HTR-8/SVneo (cell line): Measurements from ENCODE around the gene GABRB3.

Source experiments
- DNase-seq: peaks from one replicate; pipeline ENCODE4 v3.0.0; 2011; ENCODE audit warnings: low spot score, mixed read lengths; ENCODE audit not compliant: insufficient read length
- FAIRE-seq: peaks from 2 replicates; lab custom pipeline; 2011; peaks lifted over from hg19 to GRCh38; lab: Jason Lieb, UNC

Gene GABRB3

DNA sequence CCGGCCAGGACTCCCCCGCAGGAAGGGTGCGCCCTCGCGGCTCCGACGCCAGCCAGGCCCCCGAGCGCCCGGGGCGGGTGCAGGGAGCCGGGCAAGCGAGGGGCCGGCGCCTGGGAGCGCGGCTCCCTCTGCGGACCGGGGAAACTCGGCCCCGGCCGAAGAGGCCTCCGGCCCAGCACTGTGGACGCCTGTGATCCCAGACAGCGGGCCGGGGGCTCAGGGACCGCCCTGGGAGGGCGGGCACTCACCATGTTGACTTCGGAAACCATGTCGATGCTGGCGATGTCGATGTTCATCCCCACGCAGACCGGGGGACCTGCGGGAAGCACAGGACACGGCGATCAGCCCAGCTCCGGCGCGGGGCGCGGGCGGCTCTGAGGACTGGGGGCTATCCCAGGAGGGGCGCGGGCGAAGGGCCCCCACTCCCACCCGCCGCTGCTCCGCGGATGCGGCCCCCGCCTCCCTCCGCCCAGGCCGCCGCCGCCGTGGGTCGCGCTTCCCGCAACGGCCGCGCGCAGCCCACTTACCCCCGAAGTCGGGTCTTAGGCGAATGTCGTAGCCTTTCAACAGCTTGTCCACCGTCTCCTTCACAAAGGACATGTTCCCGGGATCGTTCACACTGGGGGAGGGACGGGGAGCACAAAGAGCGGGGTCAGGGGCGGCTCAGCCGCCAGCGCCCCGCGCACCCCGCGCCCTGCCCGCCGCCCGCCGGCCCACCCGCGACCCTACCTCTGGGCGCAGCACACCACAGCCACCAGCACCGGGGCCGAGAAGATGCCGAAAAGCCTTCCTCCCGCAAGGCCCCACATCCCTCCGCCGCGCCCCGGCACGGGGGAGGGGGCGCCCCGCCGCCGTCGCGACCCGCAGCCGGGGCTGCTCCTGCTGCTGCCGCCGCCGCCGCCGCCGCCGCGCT is at the start of gene GABRB3:
Gene GABRB3 (minus strand): TSS at position 913 of the 913 bp plus-strand sequence.
- FAIRE-seq (no peak), DNase-seq (no peak)

DNA sequence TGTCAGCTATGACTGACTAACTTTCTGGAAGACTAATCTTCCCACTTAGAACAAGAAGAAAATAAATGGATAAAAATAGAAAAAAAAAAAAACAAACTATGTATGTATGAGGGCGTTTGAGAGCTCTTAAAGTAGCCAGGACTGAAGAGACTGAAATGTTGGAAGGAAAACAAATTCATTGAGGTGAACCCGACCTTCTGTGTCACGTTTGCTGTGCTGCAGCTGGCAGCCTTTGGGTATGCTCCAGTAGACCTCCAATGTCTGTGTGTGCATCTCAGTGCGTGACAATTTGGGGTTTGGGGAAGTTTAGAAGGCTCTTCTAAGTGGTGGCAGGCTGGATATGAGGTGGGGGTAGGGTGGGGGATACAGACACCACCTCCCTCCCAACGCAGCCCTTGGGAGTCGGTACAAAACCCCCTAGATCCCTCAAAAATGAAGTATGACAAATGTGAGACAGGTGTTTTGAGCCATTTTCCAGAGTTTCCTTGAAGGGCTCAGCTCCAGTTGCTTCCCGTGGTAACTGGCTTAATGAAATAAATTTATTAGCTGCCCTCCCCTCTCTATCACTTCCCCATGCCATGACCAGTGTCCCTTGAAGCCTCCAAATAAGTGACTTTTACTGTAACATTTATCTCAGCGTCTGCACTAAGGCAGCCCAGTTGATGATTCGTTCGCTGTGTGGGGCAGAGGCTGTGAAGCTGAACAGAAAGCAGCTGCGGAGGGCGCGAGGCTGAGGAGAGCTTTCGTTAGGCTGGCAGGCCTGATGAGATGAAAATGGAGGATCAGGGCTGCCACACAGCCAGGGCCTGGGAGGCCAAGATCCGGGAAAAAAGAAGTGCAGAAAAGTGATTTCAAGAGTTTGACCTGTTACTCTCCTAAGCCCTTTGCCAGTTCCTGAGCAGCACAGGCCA is 34.9 kb upstream of the GABRB3 start:
- FAIRE-seq (no peak), DNase-seq (no peak)

DNA sequence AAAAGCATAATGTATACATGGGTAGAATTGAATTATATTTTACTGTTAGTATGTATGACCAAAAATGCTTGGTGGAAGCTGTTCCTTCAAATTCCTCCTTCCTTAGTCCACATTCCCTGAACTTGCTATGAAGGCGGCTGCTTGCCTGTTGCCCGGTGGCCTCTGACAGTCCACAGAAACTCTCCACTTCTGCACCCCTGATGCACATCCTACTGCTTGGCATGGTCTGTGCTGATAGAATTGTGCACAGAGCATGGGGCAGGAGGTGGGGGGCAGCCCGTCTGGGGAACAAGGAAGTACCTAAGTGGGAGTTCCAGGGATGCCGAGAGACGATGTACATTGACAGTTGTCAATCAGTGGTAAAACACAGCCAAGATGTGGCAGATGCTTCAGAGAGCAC is 33.7 kb upstream of the GABRB3 start:
- no peak for FAIRE-seq
- no peak for DNase-seq

DNA sequence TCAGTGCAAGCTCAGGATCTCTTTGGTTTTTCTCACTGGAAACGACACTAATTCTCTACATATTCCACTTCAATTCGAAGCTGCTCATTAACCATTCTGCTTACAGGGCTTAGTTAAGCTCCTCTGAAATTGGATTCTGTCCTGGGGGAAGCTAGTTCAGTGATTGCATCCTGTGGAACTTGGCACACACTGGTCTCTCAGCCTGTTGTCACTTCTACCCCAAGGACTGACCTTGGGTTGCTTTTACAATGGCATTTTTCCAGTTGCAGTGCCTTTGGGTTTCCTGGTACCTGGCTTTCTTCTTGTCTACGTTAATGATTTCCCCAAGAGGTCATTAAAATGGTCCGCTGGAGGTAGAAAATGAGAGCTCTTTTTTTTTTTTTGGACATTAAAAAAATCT is 33.3 kb upstream of the GABRB3 start:
- no peak for DNase-seq
- FAIRE-seq: no peak

DNA sequence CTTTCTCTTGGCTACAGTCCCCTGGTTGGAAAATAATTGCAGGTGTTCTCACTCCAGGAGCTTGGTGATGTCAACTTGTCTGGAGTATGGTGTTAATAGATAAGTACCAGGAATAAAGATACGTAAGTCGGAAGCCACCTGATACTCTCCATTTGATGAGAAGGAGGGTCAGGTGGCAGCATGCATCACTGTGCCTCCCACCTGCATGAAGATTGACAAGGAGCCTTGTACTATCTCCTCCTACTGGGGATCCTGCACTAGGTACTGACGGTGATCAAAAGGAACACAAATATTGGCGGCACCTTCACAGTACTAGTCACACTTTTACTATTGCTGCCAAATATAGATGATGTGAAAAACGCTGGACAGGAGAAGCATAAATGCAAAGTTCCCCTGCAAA is 32.6 kb upstream of the GABRB3 start:
- no peak for FAIRE-seq

DNA sequence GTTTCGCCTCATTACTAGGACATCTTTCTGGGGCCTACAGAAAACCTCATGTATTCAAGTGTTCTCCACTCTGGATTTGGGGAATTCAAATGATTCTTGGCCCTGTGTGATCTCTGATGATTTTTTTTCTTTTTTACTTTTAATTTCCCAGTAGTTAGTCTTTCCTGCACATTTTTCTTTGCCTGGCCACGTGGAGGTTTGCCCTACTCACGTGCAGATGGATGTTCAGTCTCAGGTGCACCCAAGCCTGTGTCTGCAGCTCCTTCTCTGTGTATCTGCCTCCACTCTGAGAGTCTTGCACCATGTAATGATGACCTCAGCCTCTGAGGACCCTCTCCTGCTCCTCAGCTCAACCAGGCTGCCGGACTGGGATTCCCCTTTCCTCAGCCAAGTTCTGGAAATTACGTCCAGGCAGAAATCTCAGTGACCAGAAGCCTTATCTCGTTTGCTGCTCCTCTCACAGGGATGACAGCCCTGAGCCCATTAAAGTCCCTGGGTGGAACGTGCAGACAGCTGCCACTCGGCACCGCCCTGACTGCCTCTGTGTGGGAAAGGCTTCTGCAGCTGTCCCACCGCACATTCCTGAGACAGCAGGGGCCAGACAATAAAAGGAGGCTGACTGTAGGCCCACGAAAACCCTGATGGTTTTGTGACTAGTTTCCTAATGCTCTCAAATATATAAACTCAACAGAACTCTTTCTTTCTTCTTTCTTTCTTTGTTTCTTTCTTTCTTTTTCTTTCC is 31.4 kb upstream of the GABRB3 start:
- FAIRE-seq (no peak), DNase-seq (no peak)

More for the DNA sequence above, 32.6 kb upstream of the GABRB3 start:
- DNase-seq: no peak

DNA sequence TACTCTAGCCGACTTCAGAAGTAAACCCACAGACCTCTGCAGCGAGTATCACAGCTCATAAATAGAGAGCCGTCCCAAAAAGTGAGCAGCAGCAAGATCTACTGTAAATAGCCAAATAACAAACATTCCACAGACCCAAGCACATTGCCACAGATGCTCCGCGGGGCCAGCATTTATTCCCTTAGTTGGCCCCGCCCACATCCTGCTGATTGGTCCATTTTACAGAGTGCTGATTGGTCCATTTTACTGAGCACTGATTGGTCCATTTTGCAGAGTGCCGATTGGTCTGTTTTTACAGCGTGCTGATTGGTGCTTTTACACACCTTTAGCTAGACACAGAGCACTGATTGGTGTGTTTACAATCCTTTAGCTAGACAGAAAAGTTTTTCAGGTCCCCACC is 17.3 kb upstream of the GABRB3 start:
- no peak for FAIRE-seq
- DNase-seq: no peak

DNA sequence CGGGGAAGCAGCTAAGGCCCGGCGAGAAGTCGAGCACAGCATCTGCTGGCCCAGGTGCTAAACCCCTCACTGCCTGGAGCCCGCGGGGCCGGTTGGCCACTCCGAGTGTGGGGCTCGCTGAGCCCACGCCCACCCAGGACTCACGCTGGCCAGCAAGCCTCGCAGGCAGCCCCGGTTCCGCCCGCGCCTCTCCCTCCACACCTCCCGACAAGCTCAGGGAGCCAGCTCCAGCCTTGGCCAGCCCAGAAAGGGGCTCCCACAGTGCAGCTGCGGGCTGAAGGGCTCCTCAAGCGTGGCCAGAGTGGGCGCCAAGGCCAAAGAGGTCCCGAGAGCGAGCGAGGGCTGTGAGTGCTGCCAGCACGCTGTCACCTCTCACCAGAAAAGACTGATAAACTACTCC is 8.9 kb upstream of the GABRB3 start:
- FAIRE-seq (no peak), DNase-seq (no peak)

DNA sequence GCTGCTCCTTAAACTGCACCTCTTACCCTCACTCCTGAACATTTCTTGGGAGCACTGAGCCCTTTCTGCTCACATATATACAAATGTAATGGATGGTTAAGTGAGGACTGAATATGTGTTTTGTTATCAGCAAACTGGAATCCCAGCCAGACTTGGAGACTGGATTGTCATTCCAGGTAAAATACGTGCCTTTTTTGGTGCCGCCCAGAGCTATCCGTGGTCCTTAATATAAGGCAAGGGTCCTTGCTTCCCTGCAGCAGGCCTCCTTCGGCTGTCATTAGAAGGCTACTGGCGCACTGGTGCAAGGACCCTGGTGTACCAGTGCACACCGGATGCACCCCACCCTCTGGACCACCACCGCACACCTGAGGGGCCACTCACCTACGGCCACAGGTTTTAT is 1.1 kb upstream of the GABRB3 start:
- FAIRE-seq: no peak
- DNase-seq: no peak

DNA sequence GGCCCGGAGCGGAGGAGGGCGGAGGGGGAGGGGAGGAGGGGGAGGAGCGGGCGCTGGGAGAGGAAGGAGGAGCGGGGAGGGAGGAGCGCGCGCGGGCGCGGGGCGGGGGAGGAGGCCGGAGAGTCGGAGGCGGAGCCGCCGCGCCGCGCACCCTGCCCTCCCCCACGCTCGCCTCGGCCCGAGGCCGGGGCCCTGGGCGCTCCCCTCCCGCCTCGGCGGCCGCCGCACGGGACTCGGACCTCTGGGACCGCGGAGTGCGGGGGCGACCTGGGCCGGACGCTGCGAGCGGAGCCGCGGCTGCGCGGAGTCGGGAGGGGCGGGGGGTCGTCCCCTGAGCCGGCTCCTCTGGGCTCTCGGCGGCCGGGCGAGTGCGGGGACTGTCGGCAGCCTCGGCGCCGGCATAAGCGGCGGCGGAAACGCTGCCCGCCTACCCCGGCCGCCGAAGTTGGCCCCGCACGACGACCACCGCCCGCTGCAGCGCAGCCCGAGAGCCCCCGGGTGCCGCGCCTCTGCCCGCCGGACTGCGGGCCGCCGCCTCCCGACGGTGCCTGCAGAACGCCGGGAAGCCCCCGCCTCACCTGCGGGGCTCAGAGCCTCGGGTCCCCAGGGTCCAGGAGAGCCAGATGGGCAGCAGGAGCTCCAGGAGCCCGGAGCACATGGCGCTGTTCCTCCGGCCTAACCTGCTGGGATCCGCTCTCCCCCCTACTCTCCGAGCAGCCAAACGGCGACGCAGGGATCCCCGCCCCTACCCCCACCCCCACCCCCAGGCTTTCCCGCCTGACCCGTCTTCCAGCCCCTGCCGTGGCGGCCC is 406 bp upstream of the GABRB3 start:
- DNase-seq (no peak), FAIRE-seq (no peak)

DNA sequence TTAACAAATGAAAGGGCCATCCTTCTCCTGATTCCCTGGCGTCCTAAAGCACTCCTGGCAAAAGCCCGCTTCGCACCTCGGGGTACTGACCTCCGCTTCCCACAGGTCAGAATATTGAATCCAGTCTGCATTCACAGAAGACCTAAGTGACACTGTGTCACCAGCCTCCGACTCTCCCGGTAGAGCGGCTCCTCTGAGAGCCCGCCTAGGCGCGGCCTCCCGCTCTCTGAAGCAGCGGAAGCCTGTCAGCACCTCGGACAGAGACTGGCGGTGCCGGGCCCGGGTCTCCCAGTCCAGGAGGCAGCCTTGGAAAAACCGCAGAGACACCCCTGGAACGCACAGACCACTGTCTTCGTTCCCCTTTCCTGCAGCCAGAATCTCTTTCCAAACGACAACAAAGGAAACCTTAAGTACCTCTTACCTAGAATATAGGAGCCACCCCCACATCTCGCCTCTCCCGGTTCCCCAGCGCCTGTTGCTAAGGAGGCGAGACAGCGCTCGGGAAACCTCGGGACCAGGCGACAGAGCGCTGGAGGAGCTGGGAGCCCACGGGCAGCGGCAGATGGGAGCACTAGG is 1.2 kb downstream of the GABRB3 start:
- FAIRE-seq (no peak), DNase-seq (no peak)

DNA sequence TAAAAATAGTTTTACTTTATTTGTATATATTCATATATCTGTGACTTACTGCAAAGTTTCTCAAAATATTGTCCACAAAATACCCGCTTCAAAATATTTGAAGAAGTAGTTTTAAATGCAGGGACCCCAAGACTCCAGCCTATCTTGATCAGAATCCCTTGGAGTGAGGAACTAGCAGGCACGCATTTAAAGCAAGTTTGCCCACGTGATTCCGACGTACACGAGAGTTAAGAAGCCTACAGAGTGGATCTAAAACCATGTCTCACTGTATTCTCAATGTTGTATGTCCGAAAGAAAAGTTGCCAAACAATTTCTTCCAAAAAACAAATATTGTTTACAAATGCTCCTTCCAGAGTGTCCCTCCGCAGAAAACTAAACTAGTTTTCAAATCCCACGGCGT is 1.7 kb downstream of the GABRB3 start:
- no peak for FAIRE-seq

DNA sequence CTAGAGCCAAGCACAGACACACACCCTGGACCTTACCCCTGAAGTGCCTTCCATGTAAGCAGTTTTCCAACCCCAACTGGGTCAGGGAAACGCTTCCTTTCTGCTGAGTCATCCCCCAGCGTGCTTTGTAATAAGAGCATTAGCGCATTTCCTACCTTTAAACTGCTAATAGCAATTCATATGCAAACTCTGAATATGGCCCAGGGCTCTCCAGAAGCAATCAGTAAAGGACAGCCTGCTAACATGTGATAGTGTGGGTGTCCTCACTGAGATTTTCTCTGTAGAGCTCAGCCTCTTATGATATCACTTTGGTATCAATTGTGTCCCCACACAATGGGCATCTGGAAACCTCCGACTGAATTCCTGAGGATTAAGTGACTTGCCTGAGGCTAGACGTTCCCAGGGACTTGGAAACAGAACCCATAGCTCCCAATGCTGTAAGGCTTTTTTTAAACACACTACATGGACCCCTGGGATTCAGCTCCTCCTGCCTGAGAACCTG is 5.6 kb downstream of the GABRB3 start:
- FAIRE-seq (no peak), DNase-seq (no peak)

More for the DNA sequence above, 1.7 kb downstream of the GABRB3 start:
- no peak for DNase-seq

DNA sequence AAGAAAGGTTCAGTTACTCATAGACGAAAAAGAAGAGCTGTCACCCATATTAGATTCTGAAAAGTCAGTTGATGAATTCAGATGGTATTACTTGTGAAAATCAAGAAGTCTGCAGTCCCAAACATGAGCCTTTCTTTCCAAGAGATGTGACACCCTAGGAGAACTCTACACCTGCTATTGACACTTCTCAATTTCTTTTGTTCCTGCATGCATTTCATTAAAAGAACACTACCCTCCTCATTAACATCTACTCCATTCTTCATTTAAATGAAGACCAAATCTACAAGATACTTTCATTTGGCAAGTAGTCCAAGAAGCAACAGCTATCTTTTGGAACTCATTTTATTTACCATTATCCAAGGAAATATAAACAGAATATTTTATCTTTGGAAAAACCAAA is 6.6 kb downstream of the GABRB3 start:
- FAIRE-seq (no peak), DNase-seq (no peak)

DNA sequence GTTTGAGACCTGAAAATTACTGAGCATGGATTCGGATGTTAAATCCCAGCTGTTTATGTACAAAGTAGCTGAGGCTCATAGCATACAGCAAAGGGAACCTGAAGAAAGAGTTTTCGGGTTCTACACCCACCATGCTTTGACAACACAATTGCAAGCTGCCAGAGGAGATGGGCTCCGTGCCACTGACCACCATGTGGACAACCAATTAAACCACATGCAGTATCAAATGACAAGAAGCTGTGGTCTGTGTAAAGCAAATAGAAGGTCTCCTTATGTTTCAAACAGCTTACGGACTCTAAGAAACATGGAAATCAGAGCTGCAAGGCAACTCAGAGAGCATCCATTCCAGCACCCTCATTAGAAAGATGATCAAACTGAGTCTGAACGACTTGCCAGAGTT is 12.9 kb downstream of the GABRB3 start:
- no peak for DNase-seq
- no peak for FAIRE-seq

DNA sequence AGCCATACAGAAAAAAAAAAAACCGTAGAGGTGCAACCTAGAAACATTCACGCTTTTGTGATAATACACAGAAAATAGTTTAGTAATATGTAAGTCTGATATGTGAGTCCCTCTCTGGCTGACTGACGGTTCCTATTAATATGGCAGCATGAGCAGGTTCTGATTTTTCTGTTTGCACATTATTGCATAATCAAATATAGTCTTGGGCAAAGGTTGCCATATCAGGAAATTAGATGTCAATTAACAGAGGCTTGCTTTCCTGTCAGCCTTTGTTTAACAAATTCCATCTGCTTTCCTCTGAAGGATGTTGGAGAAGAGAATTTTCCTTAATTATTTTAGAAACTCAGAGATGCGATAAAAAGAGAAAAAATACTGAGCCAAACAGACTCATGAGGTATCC is 14.8 kb downstream of the GABRB3 start:
- DNase-seq (no peak), FAIRE-seq (no peak)

DNA sequence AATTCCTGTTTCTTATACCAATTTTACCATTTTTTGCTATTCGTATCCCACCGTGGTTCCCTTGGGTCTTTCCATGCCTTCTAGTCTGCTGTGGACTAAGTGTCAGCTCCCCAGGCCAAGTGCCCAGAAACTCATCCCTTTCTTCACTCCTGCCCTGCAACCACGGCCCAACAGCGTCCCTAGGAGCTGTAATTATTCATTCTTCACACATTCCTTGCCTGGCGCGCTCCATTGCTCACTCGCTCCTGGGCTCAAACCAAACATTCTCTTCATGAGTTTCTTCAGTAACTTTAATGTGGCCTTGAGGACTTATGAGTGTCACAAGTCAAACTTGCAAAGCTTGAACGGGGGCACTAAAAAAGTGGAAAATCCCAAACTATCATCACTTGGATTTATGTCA is 15.7 kb downstream of the GABRB3 start:
- no peak for DNase-seq

DNA sequence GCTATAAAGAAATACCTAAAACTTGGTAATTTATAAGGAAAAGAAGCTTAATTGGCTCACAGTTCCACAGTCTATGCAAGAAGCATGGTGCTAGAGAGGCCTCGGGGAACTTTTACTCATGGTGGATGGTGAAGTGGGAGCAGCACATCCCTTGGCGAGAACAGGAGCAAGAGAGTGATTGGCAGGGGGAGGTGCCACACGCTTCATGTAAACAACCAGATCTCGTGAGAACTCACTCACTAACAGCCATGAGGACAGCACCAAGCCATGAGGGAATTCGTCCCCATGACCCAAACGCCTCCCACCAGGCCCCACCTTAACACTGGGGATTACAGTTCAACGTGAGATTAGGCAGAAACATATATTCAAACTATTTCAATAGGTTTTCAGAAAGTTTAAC is 28.0 kb downstream of the GABRB3 start:
- no peak for DNase-seq
- no peak for FAIRE-seq

More for the DNA sequence above, 15.7 kb downstream of the GABRB3 start:
- FAIRE-seq: no peak

DNA sequence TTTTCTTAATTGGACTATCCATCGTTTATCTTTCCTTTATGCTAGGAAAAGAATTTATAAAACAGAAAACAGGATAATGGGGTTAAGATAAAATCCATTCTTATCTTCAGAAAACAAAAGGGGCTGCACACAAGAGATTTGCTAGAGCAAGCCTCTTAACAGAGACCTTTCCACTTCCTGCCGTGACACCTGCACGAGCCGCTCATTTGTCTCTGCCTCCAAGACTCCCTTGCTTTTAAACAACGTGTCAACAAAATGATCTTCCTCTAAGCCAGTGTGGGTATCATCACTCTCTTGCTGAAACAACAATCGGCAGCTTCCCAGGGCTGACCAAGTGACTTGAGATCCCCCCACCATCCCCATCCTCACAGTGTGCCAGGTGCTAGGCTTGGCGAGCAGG is 33.1 kb downstream of the GABRB3 start:
- no peak for DNase-seq
- no peak for FAIRE-seq
